Activated CD4-positive, CD25-positive, alpha-beta regulatory T cell (primary cell): Measurements from ENCODE around the gene CDK5.

Experiments used
- DNase-seq, 4 experiments: peaks; one replicate each; lab custom pipeline; 2025; lab: John Stamatoyannopoulos, UW

The CDK5 gene

GRCh38 chr7:151086802-151087244, 29.1 kb upstream of the CDK5 start:
- no peak for DNase-seq

GRCh38 chr7:151085691-151086620, 28.3 kb upstream of the CDK5 start, which contains the start of gene AGAP3:
Gene AGAP3, plus strand, starts transcription at chr7:151086475. Its CDS starts 267 bp downstream, at chr7:151086742.
- peak in 1 of 4 experiments; percentile 30 for DNase-seq

GRCh38 chr7:151085329-151085690, 27.6 kb upstream of the CDK5 start:
- DNase-seq: no peak

GRCh38 chr7:151083824-151084160, 26.1 kb upstream of the CDK5 start:
- DNase-seq: no peak

- peak; percentile 42 to 73 (median 70) for DNase-seq
Measured at GRCh38 chr7:151083071-151083823, 25.6 kb upstream of the CDK5 start, which contains the start of gene TMUB1. Gene TMUB1, minus strand, starts transcription at chr7:151083493. Its CDS starts 930 bp downstream, at chr7:151082563.

GRCh38 chr7:151082141-151083070, 24.7 kb upstream of the CDK5 start:
- no peak for DNase-seq

- no peak for DNase-seq
Measured at GRCh38 chr7:151081170-151082101, 23.7 kb upstream of the CDK5 start.

- peak; percentile 62 to 82 (median 74) for DNase-seq
Measured at GRCh38 chr7:151080522-151081169, 22.9 kb upstream of the CDK5 start, which contains the start of gene FASTK. Gene FASTK, minus strand, starts transcription at chr7:151080809. Its CDS starts 43 bp downstream, at chr7:151080766.

GRCh38 chr7:151080067-151080521, 22.4 kb upstream of the CDK5 start:
- no peak for DNase-seq

- DNase-seq: no peak
Measured at GRCh38 chr7:151079199-151079910, 21.7 kb upstream of the CDK5 start.

- DNase-seq: no peak
Measured at GRCh38 chr7:151078233-151079040, 20.7 kb upstream of the CDK5 start.

- DNase-seq: no peak
Measured at GRCh38 chr7:151077705-151078232, 20.1 kb upstream of the CDK5 start.

GRCh38 chr7:151076863-151077704, 19.4 kb upstream of the CDK5 start:
- DNase-seq: no peak

GRCh38 chr7:151075978-151076426, 18.3 kb upstream of the CDK5 start:
- DNase-seq: no peak

GRCh38 chr7:151075662-151075971, 17.9 kb upstream of the CDK5 start:
- DNase-seq: no peak

GRCh38 chr7:151074817-151075661, 17.3 kb upstream of the CDK5 start:
- no peak for DNase-seq
